A549 (cell line): ENCODE results near the gene OR5B2. TPM values are rescaled to one million over a fixed set of nuclear protein-coding genes. Genes with fewer than 3 reads are reported as not detected.

Experiments
- ATAC-seq, 2 experiments: fragments of 200-7000 bp in 1 of 2; fragments of >200 bp in 1 of 2; cut with Nextera tagmentation in 1 of 2; cut with Tn5 transposase in 1 of 2; 3 replicates each; pipeline versions ENCODE4 v1.8.0 to v1.9.1; 2018 to 2020; ENCODE audit warnings: mild to moderate bottlenecking in 1 of 2, moderate library complexity in 1 of 2
- CTCF ChIA-PET: fragments of 300-600 bp; sonication (Branson Sonifier 250); formaldehyde crosslinking; extraction: SDS; loops from one replicate; lab custom pipeline; 2021; ENCODE audit warnings: antibody characterized with exemption, inconsistent platforms; lab: Yijun Ruan, JAX
- POLR2A ChIA-PET: fragments of 350-600 bp; formaldehyde crosslinking; extraction: SDS; loops from one replicate; lab custom pipeline; 2021; ENCODE audit warnings: antibody characterized with exemption, inconsistent platforms; lab: Yijun Ruan, JAX
- DNase-seq, 2 experiments: peaks; one replicate each; pipeline versions ENCODE4 v3.0.0 to v3.0.0-alpha.2; 2011 to 2016; ENCODE audit warnings: low read depth in 1 of 2, low spot score in 1 of 2
- FAIRE-seq: peaks from 2 replicates; lab custom pipeline; 2011; peaks lifted over from hg19 to GRCh38; lab: Jason Lieb, UNC
- H3K27ac ChIP-seq, 2 experiments: fragments of >200 bp; sonication (Bioruptor Twin); formaldehyde crosslinking; 3 replicates each; pipeline ENCODE4 v1.5.1; 2016 to 2017
- H3K4me1 ChIP-seq: fragments of >200 bp; sonication (Bioruptor Twin); formaldehyde crosslinking; 3 replicates; pipeline ENCODE4 v1.6.1; 2016
- H3K4me2 ChIP-seq: fragments of >200 bp; sonication (Bioruptor Twin); formaldehyde crosslinking; 3 replicates; pipeline ENCODE4 v1.6.1; 2016
- H3K4me3 ChIP-seq: fragments of >200 bp; sonication (Bioruptor Twin); formaldehyde crosslinking; 3 replicates; pipeline ENCODE4 v1.5.1; 2016
- H3K9me3 ChIP-seq: fragments of >200 bp; sonication (Bioruptor Twin); formaldehyde crosslinking; 3 replicates; pipeline ENCODE4 v1.6.1; 2016
- CBX8 ChIP-seq: fragments of 200-600 bp; sonication (generic); IDR thresholded peaks from 2 replicates; pipeline ENCODE4 v1.6.1; 2016
- CHD2 ChIP-seq: fragments of 150-350 bp; IDR thresholded peaks from 2 replicates; pipeline ENCODE4 v1.6.1; 2014; ENCODE audit warnings: low read length; ENCODE audit not compliant: partially characterized antibody
- CHD4 ChIP-seq: fragments of 200-600 bp; sonication (generic); IDR thresholded peaks from 2 replicates; pipeline ENCODE4 v1.6.1; 2016; ENCODE audit warnings: antibody characterized with exemption, mild to moderate bottlenecking, borderline replicate concordance
- EP300 ChIP-seq, 2 experiments: fragments of >200 bp; sonication (Bioruptor Twin); formaldehyde crosslinking; IDR thresholded peaks; 2 replicates in 1 of 2; 3 replicates in 1 of 2; pipeline ENCODE4 v1.6.1; 2016 to 2017
- FOSL2 ChIP-seq, 2 experiments: fragments of 450-650 bp in 1 of 2; fragments of >200 bp in 1 of 2; sonication (Bioruptor Twin) in 1 of 2; formaldehyde crosslinking; IDR thresholded peaks; 2 replicates each; pipeline versions ENCODE4 v1.5.0 to v1.6.1; 2016 to 2020; ENCODE audit warnings: mild to moderate bottlenecking in 1 of 2, moderate library complexity in 1 of 2
- HEYL ChIP-seq: fragments of 250-450 bp; sonication (Bioruptor Pico); IDR thresholded peaks from 2 replicates; pipeline ENCODE4 v1.8.0; 2021; ENCODE audit warnings: mild to moderate bottlenecking, moderate library complexity
- HOXA7 ChIP-seq: fragments of 250-450 bp; sonication (Bioruptor Pico); IDR thresholded peaks from 2 replicates; pipeline ENCODE4 v1.5.0; 2020; ENCODE audit warnings: mild to moderate bottlenecking, moderate library complexity
- HOXB13 ChIP-seq: fragments of 250-450 bp; sonication (Bioruptor Pico); IDR thresholded peaks from 2 replicates; pipeline ENCODE4 v1.5.0; 2020; ENCODE audit warnings: low read depth, mild to moderate bottlenecking, moderate library complexity
- HOXB5 ChIP-seq: fragments of 250-450 bp; sonication (Bioruptor Pico); IDR thresholded peaks from 2 replicates; pipeline ENCODE4 v1.5.0; 2020; ENCODE audit warnings: mild to moderate bottlenecking, moderate library complexity
- JUN ChIP-seq, 2 experiments: fragments of >200 bp; sonication (Bioruptor Twin); formaldehyde crosslinking; IDR thresholded peaks; 2 replicates in 1 of 2; 3 replicates in 1 of 2; pipeline ENCODE4 v1.6.1; 2016 to 2017
- MAZ ChIP-seq: fragments of 150-350 bp; IDR thresholded peaks from 2 replicates; pipeline ENCODE4 v1.6.1; 2014; ENCODE audit warnings: antibody characterized with exemption, low read depth, low read length, borderline replicate concordance
- NPAS2 ChIP-seq: fragments of 250-450 bp; sonication (Bioruptor Pico); IDR thresholded peaks from 2 replicates; pipeline ENCODE4 v1.8.0; 2022; ENCODE audit warnings: mild to moderate bottlenecking, moderate library complexity, borderline replicate concordance
- NR3C1 ChIP-seq: fragments of >200 bp; sonication (Bioruptor Twin); formaldehyde crosslinking; IDR thresholded peaks from 3 replicates; pipeline ENCODE4 v1.6.1; 2017
- PHF8 ChIP-seq: fragments of 200-600 bp; sonication (generic); IDR thresholded peaks from 2 replicates; pipeline ENCODE4 v1.6.1; 2016; ENCODE audit warnings: low read depth, mild to moderate bottlenecking, antibody characterized with exemption, moderate library complexity, borderline replicate concordance
- POLR2AphosphoS2 ChIP-seq: conservative IDR thresholded peaks from 2 replicates; pipeline ENCODE4 v1.6.1; 2012; ENCODE audit warnings: low read length, improper control_type of control experiment, inconsistent platforms
- RAD21 ChIP-seq, 2 experiments: fragments of >200 bp in 1 of 2; sonication (Bioruptor Twin) in 1 of 2; formaldehyde crosslinking in 1 of 2; IDR thresholded peaks in 1 of 2; conservative IDR thresholded peaks in 1 of 2; 2 replicates in 1 of 2; 3 replicates in 1 of 2; pipeline ENCODE4 v1.6.1; 2012 to 2018; ENCODE audit warnings: inconsistent platforms in 1 of 2
- RCOR1 ChIP-seq: fragments of 150-350 bp; IDR thresholded peaks from 2 replicates; pipeline ENCODE4 v1.6.1; 2014; ENCODE audit warnings: antibody characterized with exemption, low read length, low read depth
- RFX5 ChIP-seq: fragments of 450-650 bp; IDR thresholded peaks from 2 replicates; pipeline ENCODE4 v1.7.1; 2014; ENCODE audit warnings: antibody characterized with exemption, mild to moderate bottlenecking, moderate library complexity
- RNF2 ChIP-seq: fragments of 200-600 bp; sonication (generic); IDR thresholded peaks from 2 replicates; pipeline ENCODE4 v1.6.1; 2016; ENCODE audit warnings: low read depth, mild to moderate bottlenecking, antibody characterized with exemption, moderate library complexity, borderline replicate concordance
- ZC3H11A ChIP-seq: fragments of 450-650 bp; IDR thresholded peaks from 2 replicates; pipeline ENCODE4 v1.6.1; 2014; ENCODE audit warnings: antibody characterized with exemption, mild to moderate bottlenecking
- ZFP36 ChIP-seq: fragments of 450-650 bp; IDR thresholded peaks from 2 replicates; pipeline ENCODE4 v1.6.1; 2014; ENCODE audit warnings: borderline replicate concordance; ENCODE audit not compliant: partially characterized antibody
- WGBS: methylation state at CpG from one replicate; pipeline ENCODE4 v1.1.6; 2017; ENCODE audit errors: missing lambda C conversion rate; 5-methylcytosine and 5-hydroxymethylcytosine counted together
- polyA minus RNA-seq: library from RNA; depleted of rRNA, polyadenylated mRNA; stranded (reverse); fragments of >200 nt; gene quantifications from 2 replicates; pipeline ENCODE4 v1.2.3, GENCODE V29; 2011; rRNA and poly(A)+ RNA removed
- polyA plus RNA-seq, 4 experiments: library from polyadenylated mRNA; depleted of rRNA in 3 of 4; stranded (reverse); fragments of >200 nt; fragmentation: RNase III in 1 of 4; extraction: RNeasy Plus Mini Kit Qiagen cat#74134 plus additional on column Dnase treatment in 1 of 4; gene quantifications; 2 replicates in 3 of 4; 3 replicates in 1 of 4; pipeline ENCODE4 v1.2.3, GENCODE V29; 2011 to 2017
- TF ChIP-seq, protein P1 (sequence below): fragments of 150-350 bp; IDR thresholded peaks from 2 replicates; pipeline ENCODE4 v1.6.1; 2014; ENCODE audit warnings: low read depth, mild to moderate bottlenecking, low read length
- TF ChIP-seq, protein P2 (sequence below): fragments of 450-650 bp; IDR thresholded peaks from 2 replicates; pipeline ENCODE4 v1.6.1; 2014; ENCODE audit warnings: antibody characterized with exemption
- TF ChIP-seq, protein P3 (sequence below): fragments of 200-600 bp; sonication (generic); IDR thresholded peaks from 2 replicates; pipeline ENCODE4 v1.6.1; 2016; ENCODE audit warnings: antibody characterized with exemption, mild to moderate bottlenecking, moderate library complexity
- TF ChIP-seq, protein P4 (sequence below): IDR thresholded peaks from 2 replicates; pipeline ENCODE4 v1.6.1; 2012
- TF ChIP-seq, protein P5 (sequence below): fragments of >200 bp; sonication (Bioruptor Twin); formaldehyde crosslinking; IDR thresholded peaks from 2 replicates; pipeline ENCODE4 v1.6.1; 2016
- TF ChIP-seq, protein P6 (sequence below): fragments of >200 bp; sonication (Bioruptor Twin); formaldehyde crosslinking; IDR thresholded peaks from 3 replicates; pipeline ENCODE4 v1.5.1; 2016

The OR5B2 gene
- polyA plus RNA-seq (2011; rRNA removed) = not detected in 2 replicates
- polyA plus RNA-seq (2012; cell fraction: cytosol; rRNA removed) = not detected in 2 replicates
- not detected in 2 replicates for polyA plus RNA-seq (2012; cell fraction: nucleus; rRNA removed)
- not detected in 3 replicates for polyA plus RNA-seq (2017; fragmentation: RNase III; extraction: RNeasy Plus Mini Kit Qiagen cat#74134 plus additional on column Dnase treatment)
- polyA minus RNA-seq = not detected in 2 replicates

DNA sequence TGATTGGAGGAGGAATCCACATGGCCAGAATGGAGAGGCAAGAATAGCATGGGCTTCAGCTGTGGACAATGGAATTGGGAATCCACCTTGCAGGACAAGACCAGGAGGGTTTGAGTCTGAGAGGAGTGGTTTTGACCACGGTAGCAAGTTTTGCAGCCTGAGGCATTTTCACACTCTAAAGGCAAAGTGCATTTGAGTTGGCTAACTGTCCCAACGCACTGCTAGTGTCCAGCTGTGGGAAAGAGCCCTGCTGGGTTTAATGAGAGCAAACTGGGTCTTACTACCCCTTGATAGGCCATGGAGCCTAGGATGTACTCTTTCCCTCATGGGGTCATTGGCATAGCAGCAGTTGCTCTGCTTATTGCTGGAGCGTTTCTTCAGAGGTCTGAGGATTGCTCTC lies at the start of gene OR5B2:
Gene OR5B2 (minus strand): TSS at position 101 of the 400 bp plus-strand sequence. CDS start 4,860 bp downstream, outside the sequence.
- WGBS = 0% methylated on average over 3 of the region's 3 CpGs
- DNase-seq (no peak), ATAC-seq (no peak)
- Histone ChIP-seq H3K27ac (no peak within 1 kb of the TSS), H3K4me1 (no peaks in the 10 kb centered on the region), H3K4me2 (no peak within 1 kb of the TSS), H3K4me3 (no peak within 1 kb of the TSS)
- POLR2A ChIA-PET = no interaction called here
- TF ChIP-seq CHD4 = no peak
- TF ChIP-seq, protein P1, sequence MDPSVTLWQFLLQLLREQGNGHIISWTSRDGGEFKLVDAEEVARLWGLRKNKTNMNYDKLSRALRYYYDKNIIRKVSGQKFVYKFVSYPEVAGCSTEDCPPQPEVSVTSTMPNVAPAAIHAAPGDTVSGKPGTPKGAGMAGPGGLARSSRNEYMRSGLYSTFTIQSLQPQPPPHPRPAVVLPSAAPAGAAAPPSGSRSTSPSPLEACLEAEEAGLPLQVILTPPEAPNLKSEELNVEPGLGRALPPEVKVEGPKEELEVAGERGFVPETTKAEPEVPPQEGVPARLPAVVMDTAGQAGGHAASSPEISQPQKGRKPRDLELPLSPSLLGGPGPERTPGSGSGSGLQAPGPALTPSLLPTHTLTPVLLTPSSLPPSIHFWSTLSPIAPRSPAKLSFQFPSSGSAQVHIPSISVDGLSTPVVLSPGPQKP = no peak
- TF ChIP-seq, protein P2, sequence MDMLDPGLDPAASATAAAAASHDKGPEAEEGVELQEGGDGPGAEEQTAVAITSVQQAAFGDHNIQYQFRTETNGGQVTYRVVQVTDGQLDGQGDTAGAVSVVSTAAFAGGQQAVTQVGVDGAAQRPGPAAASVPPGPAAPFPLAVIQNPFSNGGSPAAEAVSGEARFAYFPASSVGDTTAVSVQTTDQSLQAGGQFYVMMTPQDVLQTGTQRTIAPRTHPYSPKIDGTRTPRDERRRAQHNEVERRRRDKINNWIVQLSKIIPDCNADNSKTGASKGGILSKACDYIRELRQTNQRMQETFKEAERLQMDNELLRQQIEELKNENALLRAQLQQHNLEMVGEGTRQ = no peak
- no peak for TF ChIP-seq RNF2
- TF ChIP-seq MAZ = no peak
- no peak for TF ChIP-seq PHF8
- TF ChIP-seq FOSL2 (IDR thresholded peaks at IDR 0.05) = no peak
- TF ChIP-seq FOSL2 (CRISPR knock-in tag; IDR thresholded peaks at IDR 0.05) = no peak
- no peak for TF ChIP-seq CBX8
- TF ChIP-seq HOXA7 (CRISPR knock-in tag) = no peak
- TF ChIP-seq POLR2AphosphoS2 = no peak
- TF ChIP-seq ZFP36 = no peak
- TF ChIP-seq RCOR1 = no peak
- no peak for TF ChIP-seq HOXB5
- TF ChIP-seq HOXB13 = no peak
- TF ChIP-seq, all 56 proteins: peak for 0
- CTCF ChIA-PET = interaction anchor here (0.6 kb wide), 1 partner anchor 85 kb away, joined by 4 read pairs; no protein-coding TSS in a partner anchor
- FAIRE-seq = no peak
- H3K9me3 ChIP-seq = no peaks in the 10 kb centered on the region

DNA sequence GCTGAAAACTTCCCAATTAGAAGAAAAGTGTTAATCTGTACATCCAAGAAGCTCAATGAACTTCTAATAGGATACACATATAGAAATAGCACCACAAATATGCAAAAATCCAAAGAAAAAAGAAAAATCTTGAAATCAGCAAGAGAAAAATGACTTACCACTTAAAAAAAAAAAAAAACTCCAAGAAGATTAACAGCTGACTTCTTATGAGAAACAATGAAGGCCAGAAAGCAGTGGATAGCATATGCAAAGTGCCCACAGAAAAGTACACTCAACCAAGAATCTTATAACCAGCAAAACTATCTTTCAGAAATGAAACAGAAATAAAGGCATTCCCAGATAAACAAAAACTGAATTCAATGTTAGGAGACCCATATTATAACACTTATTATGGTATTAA lies 44.0 kb upstream of the OR5B2 start:
- ChIA-PET POLR2A (no interaction called here), CTCF (no interaction called here)
- Histone ChIP-seq H3K4me1 (no peaks in the 10 kb centered on the region), H3K27ac (no peak overlapping the region), H3K4me2 (no peak overlapping the region), H3K9me3 (peaks cover 10% of the 10 kb centered on the region), H3K4me3 (no peak overlapping the region)
- FAIRE-seq (no peak), DNase-seq (no peak), ATAC-seq (no peak)
- no peak for TF ChIP-seq RFX5
- no peak for TF ChIP-seq NPAS2 (CRISPR knock-in tag)
- no peak for TF ChIP-seq NR3C1
- TF ChIP-seq CHD2 = no peak
- TF ChIP-seq, protein P2 = no peak
- TF ChIP-seq HEYL (CRISPR knock-in tag) = no peak
- TF ChIP-seq EP300 (IDR thresholded peaks at IDR 0.05) = no peak
- no peak for TF ChIP-seq ZC3H11A
- no peak for TF ChIP-seq RAD21 (conservative IDR thresholded peaks at IDR 0.05 in 1 of 2, IDR thresholded peaks at IDR 0.05 in 1 of 2)
- no peak for TF ChIP-seq RNF2
- TF ChIP-seq JUN (IDR thresholded peaks at IDR 0.05) = no peak
- TF ChIP-seq, protein P1 = no peak
- TF ChIP-seq, protein P3, sequence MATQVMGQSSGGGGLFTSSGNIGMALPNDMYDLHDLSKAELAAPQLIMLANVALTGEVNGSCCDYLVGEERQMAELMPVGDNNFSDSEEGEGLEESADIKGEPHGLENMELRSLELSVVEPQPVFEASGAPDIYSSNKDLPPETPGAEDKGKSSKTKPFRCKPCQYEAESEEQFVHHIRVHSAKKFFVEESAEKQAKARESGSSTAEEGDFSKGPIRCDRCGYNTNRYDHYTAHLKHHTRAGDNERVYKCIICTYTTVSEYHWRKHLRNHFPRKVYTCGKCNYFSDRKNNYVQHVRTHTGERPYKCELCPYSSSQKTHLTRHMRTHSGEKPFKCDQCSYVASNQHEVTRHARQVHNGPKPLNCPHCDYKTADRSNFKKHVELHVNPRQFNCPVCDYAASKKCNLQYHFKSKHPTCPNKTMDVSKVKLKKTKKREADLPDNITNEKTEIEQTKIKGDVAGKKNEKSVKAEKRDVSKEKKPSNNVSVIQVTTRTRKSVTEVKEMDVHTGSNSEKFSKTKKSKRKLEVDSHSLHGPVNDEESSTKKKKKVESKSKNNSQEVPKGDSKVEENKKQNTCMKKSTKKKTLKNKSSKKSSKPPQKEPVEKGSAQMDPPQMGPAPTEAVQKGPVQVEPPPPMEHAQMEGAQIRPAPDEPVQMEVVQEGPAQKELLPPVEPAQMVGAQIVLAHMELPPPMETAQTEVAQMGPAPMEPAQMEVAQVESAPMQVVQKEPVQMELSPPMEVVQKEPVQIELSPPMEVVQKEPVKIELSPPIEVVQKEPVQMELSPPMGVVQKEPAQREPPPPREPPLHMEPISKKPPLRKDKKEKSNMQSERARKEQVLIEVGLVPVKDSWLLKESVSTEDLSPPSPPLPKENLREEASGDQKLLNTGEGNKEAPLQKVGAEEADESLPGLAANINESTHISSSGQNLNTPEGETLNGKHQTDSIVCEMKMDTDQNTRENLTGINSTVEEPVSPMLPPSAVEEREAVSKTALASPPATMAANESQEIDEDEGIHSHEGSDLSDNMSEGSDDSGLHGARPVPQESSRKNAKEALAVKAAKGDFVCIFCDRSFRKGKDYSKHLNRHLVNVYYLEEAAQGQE = no peak
- TF ChIP-seq, protein P4, sequence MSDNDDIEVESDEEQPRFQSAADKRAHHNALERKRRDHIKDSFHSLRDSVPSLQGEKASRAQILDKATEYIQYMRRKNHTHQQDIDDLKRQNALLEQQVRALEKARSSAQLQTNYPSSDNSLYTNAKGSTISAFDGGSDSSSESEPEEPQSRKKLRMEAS = no peak
- TF ChIP-seq, protein P5, sequence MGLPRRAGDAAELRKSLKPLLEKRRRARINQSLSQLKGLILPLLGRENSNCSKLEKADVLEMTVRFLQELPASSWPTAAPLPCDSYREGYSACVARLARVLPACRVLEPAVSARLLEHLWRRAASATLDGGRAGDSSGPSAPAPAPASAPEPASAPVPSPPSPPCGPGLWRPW = no peak
- TF ChIP-seq, protein P6, sequence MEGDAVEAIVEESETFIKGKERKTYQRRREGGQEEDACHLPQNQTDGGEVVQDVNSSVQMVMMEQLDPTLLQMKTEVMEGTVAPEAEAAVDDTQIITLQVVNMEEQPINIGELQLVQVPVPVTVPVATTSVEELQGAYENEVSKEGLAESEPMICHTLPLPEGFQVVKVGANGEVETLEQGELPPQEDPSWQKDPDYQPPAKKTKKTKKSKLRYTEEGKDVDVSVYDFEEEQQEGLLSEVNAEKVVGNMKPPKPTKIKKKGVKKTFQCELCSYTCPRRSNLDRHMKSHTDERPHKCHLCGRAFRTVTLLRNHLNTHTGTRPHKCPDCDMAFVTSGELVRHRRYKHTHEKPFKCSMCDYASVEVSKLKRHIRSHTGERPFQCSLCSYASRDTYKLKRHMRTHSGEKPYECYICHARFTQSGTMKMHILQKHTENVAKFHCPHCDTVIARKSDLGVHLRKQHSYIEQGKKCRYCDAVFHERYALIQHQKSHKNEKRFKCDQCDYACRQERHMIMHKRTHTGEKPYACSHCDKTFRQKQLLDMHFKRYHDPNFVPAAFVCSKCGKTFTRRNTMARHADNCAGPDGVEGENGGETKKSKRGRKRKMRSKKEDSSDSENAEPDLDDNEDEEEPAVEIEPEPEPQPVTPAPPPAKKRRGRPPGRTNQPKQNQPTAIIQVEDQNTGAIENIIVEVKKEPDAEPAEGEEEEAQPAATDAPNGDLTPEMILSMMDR = no peak
